GM19043 (cell line): ENCODE measurements around the gene ZNF776.
"Not testable (repeated sequence)": the region's sequence is repeated elsewhere in the genome, so short reads cannot be mapped to it uniquely, and the experiment has no call there.

Experiments
- ATAC-seq: cut with Tn5 transposase; IDR thresholded peaks from one replicate; pipeline ENCODE4 v1.9.1; 2021; ENCODE audit warnings: low read depth; ENCODE audit not compliant: unreplicated experiment

Gene ZNF776

DNA sequence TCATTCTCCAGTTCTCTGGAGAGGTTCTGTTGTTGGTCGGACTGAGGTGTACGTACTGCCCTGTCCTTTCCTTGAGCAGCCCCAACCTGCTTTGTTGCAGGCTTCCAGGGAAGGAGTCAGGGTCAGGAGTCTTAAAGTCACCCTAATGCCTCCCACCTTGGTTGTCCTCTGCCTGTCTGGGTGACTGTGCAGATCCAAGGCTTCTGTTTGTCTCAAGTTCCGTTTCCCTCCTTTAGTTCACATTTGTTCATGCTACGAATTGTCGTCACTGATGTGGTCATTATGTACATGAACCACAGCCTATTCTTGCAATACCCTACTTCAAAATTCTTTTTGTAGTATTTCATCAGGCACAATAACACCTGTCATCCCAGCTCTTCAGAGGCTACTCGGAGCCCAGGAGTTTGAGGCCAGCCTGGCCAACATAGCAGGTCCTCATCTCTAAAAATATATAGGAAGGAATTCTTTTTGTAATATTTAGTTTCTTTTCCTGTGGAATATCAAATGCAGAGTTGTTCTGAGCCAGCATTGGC is 30.2 kb downstream of the ZNF776 start:
- no peak for ATAC-seq

DNA sequence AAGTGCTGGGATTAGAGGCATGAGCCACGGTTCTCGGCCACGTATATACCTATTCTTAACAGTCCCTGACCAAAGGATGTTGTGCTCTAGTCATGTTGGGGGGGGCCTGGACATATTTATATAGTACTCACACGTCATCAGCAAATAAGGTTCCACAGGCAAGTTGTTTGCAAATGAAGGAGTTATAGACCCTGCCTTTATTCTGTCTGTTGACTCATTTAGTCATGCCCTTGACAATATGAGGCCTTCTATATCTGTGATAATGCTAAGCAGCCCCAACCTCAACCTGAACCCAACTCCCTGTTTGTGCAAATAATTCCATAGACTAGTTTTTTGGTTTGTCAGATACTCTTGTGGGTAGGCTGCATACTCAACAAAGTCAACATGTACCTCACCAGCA is 31.7 kb downstream of the ZNF776 start:
- ATAC-seq, result no peak

DNA sequence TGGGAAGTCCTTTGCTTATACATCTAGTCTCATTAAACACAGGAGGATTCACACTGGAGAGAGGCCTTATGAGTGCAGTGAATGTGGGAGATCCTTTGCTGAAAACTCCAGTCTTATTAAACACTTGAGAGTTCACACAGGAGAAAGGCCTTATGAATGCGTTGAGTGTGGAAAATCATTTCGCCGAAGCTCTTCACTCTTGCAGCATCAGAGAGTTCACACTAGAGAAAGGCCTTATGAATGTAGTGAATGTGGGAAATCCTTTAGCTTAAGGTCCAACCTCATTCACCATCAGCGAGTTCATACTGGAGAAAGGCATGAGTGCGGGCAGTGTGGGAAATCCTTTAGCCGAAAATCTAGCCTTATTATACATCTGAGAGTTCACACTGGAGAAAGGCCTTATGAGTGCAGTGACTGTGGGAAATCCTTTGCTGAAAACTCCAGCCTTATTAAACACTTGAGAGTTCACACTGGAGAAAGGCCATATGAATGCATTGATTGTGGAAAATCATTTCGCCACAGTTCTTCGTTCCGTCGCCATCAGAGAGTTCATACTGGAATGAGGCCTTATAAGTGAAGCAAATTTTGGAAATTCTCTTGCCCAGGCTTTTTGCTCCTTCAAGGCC is 32.7 kb downstream of the ZNF776 start:
- no peak for ATAC-seq

DNA sequence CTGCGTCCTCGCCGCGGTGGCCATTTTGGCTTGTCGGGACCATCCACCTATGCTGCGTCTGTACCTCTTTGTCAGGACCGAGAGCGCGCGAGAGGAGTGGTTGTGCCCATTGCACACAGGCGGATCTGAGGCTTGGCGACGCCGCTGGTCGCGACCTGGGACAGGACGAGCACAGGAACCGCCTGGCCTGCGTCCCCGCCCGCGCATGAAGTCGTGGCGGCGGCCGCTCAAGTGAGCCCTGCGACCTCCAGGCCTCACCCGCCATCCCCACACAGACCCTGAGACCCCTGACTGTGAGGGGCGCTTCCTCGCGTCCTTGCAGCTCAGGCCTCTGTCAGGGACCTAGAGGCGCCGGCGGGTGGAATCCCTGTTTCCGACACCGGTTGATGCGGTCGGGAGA is 39.7 kb downstream of the ZNF776 start:
- ATAC-seq, result no peak

DNA sequence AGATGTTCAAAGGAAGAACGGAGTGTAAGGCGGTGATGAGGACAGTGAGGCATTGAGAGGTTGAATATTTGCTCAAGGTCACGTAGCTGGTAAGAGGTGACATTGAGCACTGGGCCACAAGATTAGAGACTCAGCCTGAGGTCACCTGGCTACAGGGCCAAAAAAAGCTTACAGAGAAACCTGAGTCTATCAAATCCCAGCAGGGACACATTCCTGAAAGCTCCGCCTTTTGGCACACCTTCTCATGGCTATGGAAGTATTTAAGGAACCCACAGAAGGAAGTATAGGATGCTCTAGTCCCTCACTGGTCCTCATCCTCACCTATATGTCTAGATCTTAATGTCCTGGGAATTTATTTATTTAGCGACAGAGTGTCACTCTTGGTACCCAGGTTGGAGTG is 40.3 kb downstream of the ZNF776 start:
- ATAC-seq, result no peak

DNA sequence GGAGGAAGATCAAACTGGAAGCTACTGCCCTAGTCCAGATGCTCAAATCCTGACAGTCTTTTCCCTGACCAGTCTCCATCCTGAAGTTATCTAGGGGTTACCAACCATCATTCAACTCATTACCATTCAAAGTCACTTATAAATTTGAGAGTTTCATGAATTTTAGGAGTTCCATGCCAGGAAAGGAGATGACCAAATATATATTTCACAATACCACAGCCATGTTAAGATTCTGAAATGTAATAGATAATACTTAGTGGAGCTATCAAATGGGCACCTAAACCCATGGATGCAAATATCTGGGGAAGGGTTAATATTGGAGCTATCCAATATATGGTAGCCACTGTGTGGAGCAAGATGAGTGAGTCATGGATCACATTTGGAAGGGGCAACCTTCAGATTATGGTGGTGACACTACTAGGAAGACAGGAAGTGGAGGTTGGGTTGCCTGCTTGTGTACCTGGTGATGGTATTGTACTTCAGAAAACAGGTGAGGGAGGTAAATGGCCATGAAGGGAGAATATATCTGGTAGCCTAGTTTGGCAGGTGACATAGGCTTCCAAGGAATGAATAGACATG is 41.6 kb downstream of the ZNF776 start:
- ATAC-seq, result no peak

DNA sequence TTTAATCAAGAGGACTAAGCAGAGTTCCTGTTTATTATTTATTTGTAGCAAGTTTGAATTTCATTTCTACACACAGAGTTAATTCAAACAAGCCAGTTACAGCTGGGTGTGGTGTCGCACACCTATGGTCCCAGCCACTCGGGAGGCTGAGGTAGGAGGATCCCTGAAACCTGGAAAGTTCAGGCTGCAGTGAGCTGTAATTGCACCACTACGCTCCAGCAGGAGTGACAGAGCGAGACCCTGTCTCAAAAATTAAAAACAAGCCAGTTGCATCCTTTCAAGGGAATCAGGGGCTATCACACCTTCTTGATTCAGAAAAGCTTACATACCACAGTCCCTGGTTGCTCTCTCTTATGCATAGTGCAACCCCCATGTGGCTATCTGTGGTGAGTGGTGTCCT is 42.7 kb downstream of the ZNF776 start:
- ATAC-seq, result no peak

DNA sequence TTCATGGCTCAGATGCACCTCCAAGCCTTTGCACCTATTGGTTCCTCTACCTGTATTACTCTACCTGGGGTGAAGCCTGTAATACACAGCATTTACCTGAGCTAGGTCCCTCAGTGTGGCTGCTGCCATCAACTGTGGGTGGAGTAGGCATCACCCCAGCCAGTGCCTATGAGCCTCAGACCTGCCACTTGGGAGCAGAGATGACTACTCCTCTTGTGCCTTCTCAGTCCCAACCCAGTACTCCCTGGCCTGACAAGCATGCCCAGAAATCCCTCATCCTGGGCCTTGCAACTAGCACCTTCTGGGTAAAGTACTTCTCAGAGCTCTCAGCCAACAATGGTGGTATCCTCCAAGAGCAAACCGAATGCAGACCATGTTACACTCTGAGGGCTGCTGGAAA is 50.0 kb downstream of the ZNF776 start:
- ATAC-seq, result not testable (repeated sequence)

DNA sequence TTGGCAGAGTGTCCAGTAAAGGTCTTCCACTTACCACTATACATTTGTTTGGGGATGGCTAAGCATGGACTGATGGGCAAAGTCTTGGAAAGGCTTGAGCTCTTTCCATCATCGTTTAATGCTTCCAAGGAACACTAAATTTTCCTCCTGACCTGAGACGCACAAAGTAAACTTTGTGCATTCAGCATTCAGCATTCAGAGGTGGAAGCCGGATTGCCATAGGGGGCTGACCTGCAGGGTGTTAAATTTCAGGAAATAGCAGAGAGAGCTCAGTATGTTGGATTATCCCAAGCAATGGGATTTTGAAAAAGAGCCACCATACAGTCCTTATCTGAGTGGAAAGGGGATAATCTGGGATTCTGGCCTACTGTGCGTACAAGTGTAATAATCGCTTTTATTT is 54.1 kb downstream of the ZNF776 start:
- ATAC-seq, result no peak

DNA sequence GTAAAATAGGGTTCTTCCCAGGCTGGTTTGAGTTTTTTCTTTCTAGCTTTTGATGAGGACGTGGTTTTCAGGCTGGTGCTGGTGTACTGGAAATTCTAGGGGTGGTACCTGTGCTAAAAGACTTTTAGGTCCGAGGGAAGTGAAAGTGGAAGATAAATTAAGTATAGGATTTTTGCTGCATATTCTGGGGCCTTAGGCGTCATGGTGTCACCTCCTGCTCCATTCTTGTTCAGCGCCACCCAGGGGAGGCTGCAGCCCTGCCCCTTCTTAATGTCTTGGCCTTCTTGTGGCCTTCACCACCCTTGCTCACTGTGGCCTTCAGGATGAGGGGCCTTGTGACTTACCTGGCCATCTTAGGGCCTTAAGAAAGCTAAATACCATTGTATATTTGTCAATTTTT is 55.7 kb downstream of the ZNF776 start:
- ATAC-seq, result no peak

DNA sequence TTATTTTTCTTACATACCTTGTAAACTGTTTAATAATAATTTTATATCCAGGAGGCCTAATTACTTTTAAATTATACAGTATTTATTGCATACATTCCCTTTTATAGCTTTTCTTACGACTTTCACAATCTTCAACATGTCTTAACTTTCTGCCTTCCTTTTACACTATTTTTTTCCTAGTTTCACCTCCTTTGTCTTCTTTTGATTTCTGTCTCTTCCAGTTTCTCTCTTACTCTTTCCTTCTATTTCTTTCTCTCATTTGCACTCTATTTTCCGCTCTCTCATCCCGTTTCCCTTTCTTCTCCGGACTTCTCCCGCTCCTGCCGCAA is 56.6 kb downstream of the ZNF776 start:
- no peak for ATAC-seq

DNA sequence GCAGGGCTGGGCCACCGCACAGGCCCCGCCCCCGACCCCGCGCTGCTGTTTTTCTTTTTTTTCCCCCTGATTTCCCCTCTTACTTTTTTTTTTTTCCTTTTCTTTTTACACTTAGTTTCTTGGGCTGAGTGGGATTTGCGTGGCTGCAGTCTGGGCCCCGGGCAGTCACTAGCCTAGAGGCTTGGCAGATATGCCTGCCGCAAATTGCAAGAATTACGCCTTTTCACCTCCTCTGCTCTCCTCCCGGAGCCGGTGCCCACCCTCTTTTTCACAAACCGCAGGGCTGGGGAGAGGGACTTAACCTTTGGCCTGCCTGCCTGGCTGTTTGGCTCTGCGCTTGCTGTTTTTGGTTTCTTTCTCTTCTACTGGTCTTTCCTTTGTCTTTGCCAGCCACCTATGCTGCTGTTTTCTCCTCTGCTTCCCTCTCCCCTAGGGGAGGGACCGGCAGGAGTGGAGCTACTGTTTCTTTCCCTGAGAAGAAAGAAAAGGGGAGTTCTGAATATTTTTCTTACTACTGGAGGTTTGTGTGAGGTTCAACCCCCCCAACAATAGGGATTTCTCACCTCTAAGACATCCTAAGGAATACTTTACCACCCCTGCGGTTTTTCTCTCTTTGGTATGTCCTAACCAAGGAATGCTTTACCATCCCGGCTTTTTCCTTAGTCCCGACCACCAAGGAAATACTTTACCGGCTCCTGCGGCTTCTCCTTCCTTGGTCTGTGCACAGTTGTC is 57.1 kb downstream of the ZNF776 start:
- no peak for ATAC-seq

DNA sequence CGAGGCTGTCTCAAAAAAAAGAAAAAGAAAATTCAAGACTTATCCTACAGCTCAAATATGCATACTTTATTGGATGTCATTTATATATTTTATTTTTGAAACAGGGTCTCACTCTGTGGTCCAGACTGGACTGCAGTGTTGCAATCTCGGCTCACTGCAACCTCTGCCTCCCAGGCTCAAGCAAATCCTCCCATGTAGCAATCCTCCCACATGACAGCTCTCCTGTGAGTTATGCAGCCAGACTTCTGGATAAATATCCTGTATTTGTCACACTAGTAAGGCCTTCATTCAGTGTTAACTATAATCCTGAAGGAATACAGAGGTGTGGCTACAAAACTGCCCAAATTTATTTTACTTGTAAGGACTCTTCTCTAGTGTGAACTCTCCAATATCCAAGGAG is 60.9 kb downstream of the ZNF776 start:
- no peak for ATAC-seq
